ENCODE data around the gene PDE4A.
"Not testable (repeated sequence)": the region's sequence is repeated elsewhere in the genome, so short reads cannot be mapped to it uniquely, and the experiment has no call there.

The PDE4A gene

GRCh38 chr19:10450853-10451609, 30.7 kb downstream of the PDE4A start:
- in situ Hi-C loops (cut with HindIII; ENCODE audit: low pct_ligation_motif_present, low pct_unique_long_range_greater_than_20kb, low sequenced_read_pairs): no loop called here

GRCh38 chr19:10452726-10453618, 32.6 kb downstream of the PDE4A start:
- in situ Hi-C loops (cut with HindIII; ENCODE audit: low pct_ligation_motif_present, low pct_unique_long_range_greater_than_20kb, low sequenced_read_pairs): no loop called here
- DNase-seq: no peak

More at GRCh38 chr19:10450853-10451609, 30.7 kb downstream of the PDE4A start:
- DNase-seq: no peak

GRCh38 chr19:10453852-10454251, 33.5 kb downstream of the PDE4A start:
- in situ Hi-C loops (cut with HindIII; ENCODE audit: low pct_ligation_motif_present, low pct_unique_long_range_greater_than_20kb, low sequenced_read_pairs): no loop called here
- no peak for DNase-seq

- in situ Hi-C loops (cut with HindIII; ENCODE audit: low pct_ligation_motif_present, low pct_unique_long_range_greater_than_20kb, low sequenced_read_pairs): no loop called here
- no peak for DNase-seq
These were observed 33.9 kb downstream of the PDE4A start for GRCh38 chr19:10454267-10454666.

- in situ Hi-C loops (cut with HindIII; ENCODE audit: low pct_ligation_motif_present, low pct_unique_long_range_greater_than_20kb, low sequenced_read_pairs); DNase-seq: not testable (repeated sequence)
These were observed 38.4 kb downstream of the PDE4A start for GRCh38 chr19:10458733-10459132.

DNA sequence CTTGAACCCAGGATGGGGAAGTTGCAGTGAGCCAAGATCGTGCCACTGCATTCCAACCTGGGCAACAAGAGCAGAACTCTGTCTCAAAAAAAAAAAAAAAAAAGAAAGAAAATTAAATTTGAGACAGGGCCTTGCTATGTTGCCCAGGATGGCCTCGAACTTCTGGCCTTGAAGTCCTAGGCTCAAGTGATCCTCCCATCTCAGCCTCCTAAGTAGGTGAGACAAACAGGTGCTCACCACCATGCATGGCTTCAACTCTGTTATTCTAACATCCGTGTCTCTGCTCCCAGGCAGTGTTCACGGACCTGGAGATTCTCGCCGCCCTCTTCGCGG, 40.3 kb downstream of the PDE4A start:
- in situ Hi-C loops (cut with HindIII; ENCODE audit: low pct_ligation_motif_present, low pct_unique_long_range_greater_than_20kb, low sequenced_read_pairs): no loop called here
- DNase-seq: no peak

DNA sequence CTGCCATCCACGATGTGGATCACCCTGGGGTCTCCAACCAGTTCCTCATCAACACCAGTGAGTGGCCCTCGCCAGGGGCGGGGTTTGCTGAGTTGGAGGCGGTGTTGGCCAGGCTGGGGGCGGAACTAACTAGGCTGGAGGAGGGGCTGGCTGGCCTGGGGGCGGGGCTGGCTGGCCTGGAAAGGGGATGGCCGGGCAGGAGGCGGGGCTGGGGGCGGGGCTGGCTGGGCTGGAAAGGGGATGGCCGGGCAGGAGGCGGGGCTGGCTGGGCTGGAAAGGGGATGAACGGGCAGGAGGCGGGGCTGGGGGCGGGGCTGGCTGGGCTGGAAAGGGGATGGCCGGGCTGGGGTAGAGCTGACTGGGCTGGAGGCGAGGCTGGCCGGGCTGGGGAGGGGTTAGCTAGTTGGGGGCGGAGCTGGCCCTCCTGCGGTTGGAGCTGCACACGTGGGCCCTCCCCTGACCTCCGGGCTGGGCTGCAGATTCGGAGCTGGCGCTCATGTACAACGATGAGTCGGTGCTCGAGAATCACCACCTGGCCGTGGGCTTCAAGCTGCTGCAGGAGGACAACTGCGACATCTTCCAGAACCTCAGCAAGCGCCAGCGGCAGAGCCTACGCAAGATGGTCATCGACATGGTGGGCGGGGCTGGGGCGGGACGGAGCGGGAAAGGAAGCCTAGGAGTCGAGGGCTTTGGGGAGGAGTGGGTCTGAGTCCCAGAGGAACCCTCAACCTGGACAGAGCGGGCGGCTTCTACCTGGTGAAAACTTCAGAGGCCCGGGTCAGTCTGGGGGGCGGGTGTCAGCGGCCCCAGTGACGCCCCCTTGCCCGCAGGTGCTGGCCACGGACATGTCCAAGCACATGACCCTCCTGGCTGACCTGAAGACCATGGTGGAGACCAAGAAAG, 41.0 kb downstream of the PDE4A start:
- peak; percentile 79 for DNase-seq
- in situ Hi-C loops (cut with HindIII; ENCODE audit: low pct_ligation_motif_present, low pct_unique_long_range_greater_than_20kb, low sequenced_read_pairs): no loop called here

DNA sequence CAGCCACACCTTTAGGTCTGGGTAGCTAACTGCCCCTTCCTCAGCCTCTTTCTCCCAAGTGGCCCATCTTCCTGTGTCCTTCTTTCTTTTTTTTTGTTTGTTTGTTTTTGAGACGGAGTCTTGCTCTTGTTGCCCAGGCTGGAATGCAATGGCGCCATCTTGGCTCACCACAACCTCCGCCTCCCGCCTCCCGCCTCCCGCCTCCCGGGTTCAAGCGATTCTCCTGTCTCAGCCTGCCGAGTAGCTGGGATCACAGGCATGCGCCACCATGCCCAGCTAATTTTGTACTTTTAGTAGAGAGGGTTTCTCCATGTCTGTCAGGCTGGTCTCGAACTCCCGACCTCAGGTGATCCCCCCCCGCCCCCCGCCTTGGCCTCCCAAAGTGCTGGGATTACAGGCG, 41.7 kb downstream of the PDE4A start:
- in situ Hi-C loops (cut with HindIII; ENCODE audit: low pct_ligation_motif_present, low pct_unique_long_range_greater_than_20kb, low sequenced_read_pairs): not testable (repeated sequence)

GRCh38 chr19:10462557-10462956, 42.2 kb downstream of the PDE4A start:
- in situ Hi-C loops (cut with HindIII; ENCODE audit: low pct_ligation_motif_present, low pct_unique_long_range_greater_than_20kb, low sequenced_read_pairs): no loop called here
- DNase-seq: no peak

More for the DNA sequence above, 41.7 kb downstream of the PDE4A start:
- DNase-seq: not testable (repeated sequence)

GRCh38 chr19:10464456-10464855, 44.1 kb downstream of the PDE4A start:
- in situ Hi-C loops (cut with HindIII; ENCODE audit: low pct_ligation_motif_present, low pct_unique_long_range_greater_than_20kb, low sequenced_read_pairs): no loop called here
- DNase-seq: no peak

DNA sequence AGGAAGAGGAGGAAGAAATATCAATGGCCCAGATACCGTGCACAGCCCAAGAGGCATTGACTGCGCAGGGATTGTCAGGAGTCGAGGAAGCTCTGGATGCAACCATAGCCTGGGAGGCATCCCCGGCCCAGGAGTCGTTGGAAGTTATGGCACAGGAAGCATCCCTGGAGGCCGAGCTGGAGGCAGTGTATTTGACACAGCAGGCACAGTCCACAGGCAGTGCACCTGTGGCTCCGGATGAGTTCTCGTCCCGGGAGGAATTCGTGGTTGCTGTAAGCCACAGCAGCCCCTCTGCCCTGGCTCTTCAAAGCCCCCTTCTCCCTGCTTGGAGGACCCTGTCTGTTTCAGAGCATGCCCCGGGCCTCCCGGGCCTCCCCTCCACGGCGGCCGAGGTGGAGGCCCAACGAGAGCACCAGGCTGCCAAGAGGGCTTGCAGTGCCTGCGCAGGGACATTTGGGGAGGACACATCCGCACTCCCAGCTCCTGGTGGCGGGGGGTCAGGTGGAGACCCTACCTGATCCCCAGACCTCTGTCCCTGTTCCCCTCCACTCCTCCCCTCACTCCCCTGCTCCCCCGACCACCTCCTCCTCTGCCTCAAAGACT, 46.9 kb downstream of the PDE4A start:
- DNase-seq: no peak
- in situ Hi-C loops (cut with HindIII; ENCODE audit: low pct_ligation_motif_present, low pct_unique_long_range_greater_than_20kb, low sequenced_read_pairs): no loop called here

- in situ Hi-C loops (cut with HindIII; ENCODE audit: low pct_ligation_motif_present, low pct_unique_long_range_greater_than_20kb, low sequenced_read_pairs): no loop called here
- no peak for DNase-seq
These were observed 47.8 kb downstream of the PDE4A start for GRCh38 chr19:10468133-10468532.

- in situ Hi-C loops (cut with HindIII; ENCODE audit: low pct_ligation_motif_present, low pct_unique_long_range_greater_than_20kb, low sequenced_read_pairs): no loop called here
- DNase-seq: peak; percentile 45
These were observed 51.6 kb downstream of the PDE4A start for GRCh38 chr19:10471909-10472308.

GRCh38 chr19:10473192-10473591, 52.9 kb downstream of the PDE4A start:
- no peak for DNase-seq
- in situ Hi-C loops (cut with HindIII; ENCODE audit: low pct_ligation_motif_present, low pct_unique_long_range_greater_than_20kb, low sequenced_read_pairs): no loop called here

DNA sequence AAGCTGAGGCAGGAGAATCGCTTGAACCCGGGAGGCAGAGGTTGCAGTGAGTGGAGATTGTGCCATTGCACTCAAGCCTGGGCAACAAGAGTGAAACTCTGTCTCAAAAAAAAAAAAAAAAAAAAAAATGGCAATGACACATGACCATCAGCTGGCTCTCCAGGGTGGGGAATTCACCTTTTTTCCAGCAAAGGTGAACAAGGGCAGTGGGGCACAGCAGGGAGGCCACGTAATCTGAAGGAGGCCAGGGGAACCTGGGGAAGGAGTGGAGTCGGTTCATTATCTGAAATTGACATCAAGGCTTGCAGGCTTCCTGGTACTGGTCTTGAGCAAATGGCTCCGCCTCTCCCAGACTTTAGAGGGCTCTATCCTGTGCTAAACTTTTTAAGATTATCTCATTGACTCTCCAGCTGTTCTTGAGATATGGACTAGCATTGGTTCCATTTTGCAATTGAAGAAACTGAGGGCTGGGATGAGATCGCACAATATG, 54.7 kb downstream of the PDE4A start:
- in situ Hi-C loops (cut with HindIII; ENCODE audit: low pct_ligation_motif_present, low pct_unique_long_range_greater_than_20kb, low sequenced_read_pairs): no loop called here
- no peak for DNase-seq

- in situ Hi-C loops (cut with HindIII; ENCODE audit: low pct_ligation_motif_present, low pct_unique_long_range_greater_than_20kb, low sequenced_read_pairs): no loop called here
- DNase-seq: no peak
These were observed 58.1 kb downstream of the PDE4A start for GRCh38 chr19:10478476-10478875.

DNA sequence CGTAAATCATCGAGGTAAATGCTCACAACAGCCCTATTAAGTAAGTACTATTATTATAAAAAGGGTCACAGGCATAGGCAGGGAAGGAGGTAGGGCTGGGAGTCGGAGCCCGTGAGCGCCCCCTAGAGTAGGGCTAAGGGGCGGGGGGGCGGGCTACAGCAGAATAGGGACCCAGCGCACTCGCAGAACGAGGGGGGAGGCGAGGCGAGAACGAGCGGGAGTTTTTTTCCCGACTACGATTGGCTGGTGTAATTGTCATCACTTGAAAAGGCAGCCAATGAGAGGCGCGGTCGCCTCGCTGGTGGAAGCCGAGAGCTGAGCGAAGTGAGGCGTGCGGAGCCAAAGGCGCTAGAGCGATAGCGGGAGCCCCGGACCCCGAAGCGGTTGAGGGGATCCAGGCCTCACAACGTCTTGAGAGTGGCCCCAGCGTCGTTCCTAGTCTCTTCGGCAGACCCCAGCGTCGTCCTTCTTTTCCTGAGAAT, 58.6 kb downstream of the PDE4A start:
- in situ Hi-C loops (cut with HindIII; ENCODE audit: low pct_ligation_motif_present, low pct_unique_long_range_greater_than_20kb, low sequenced_read_pairs): no loop called here
- DNase-seq: peak; percentile 81

DNA sequence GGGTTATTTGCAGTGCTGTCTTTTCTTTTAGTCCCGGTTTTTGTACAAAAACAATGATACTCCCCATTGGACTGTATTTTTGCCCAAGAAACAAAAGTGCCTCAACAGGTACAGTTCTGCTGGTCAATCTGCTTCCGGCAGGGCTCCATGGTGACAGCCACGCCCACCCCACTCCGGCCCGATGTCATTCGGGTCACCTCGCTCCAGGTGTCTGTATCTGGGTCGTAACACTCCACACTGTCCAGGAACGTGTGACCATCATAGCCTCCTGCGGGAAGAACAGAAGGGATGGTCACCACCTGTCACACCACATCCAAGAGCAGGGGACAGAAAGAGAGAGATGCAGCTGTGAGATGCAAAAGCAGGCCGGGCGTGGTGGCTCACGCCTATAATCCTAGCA, 66.2 kb downstream of the PDE4A start:
- DNase-seq: no peak
- in situ Hi-C loops (cut with HindIII; ENCODE audit: low pct_ligation_motif_present, low pct_unique_long_range_greater_than_20kb, low sequenced_read_pairs): no loop called here

Data from ACHN (cell line).